Upper lobe of left lung (tissue), 6 donors: ENCODE data around the gene USH1G. TPM values are rescaled to one million over a fixed set of nuclear protein-coding genes. Genes with fewer than 3 reads are reported as not detected.
A peak's percentile ranks its signal among the peaks of the same experiment; 100 is the strongest.

Source experiments
- ATAC-seq, 2 donors: fragments of 200-7000 bp; cut with Tn5 transposase; one replicate each; pipeline ENCODE4 v1.9.1; 2022; ENCODE audit warnings: mild to moderate bottlenecking in 2 of 2, moderate library complexity in 2 of 2; ENCODE audit not compliant: low FRiP score in 2 of 2
- DNase-seq, 2 donors: peaks; one replicate each; pipeline ENCODE4 v3.0.0-alpha.2; 2019 to 2020
- H3K27ac ChIP-seq, 4 donors: fragments of 200-600 bp; sonication (generic); one replicate each; pipeline ENCODE4 v1.5.1; 2016 to 2019
- H3K27me3 ChIP-seq, 4 donors: fragments of 200-600 bp; sonication (generic); one replicate each; pipeline ENCODE4 v1.5.1; 2017 to 2019
- H3K36me3 ChIP-seq, 4 donors: fragments of 200-600 bp; sonication (generic); one replicate each; pipeline ENCODE4 v1.5.1; 2016 to 2019
- H3K4me1 ChIP-seq, 4 donors: fragments of 200-600 bp; sonication (generic); one replicate each; pipeline ENCODE4 v1.5.1; 2018 to 2019
- H3K4me3 ChIP-seq, 4 donors: fragments of 200-600 bp; sonication (generic); one replicate each; pipeline ENCODE4 v1.5.1; 2017 to 2019; ENCODE audit warnings: mild to moderate bottlenecking in 2 of 4, moderate library complexity in 1 of 4
- H3K9me3 ChIP-seq, 4 donors: fragments of 200-600 bp; sonication (generic); one replicate each; pipeline ENCODE4 v1.5.1; 2018 to 2019
- EP300 ChIP-seq, 4 donors: sonication (generic); formaldehyde crosslinking; IDR thresholded peaks; one replicate each; pipeline ENCODE4 v1.5.1; 2017; ENCODE audit warnings: antibody characterized with exemption in 4 of 4, control low read depth in 2 of 4
- POLR2A ChIP-seq, 4 donors: fragments of 450-650 bp; IDR thresholded peaks; one replicate each; pipeline ENCODE4 v1.5.1; 2016 to 2017; ENCODE audit warnings: antibody characterized with exemption in 4 of 4, mild to moderate bottlenecking in 2 of 4
- POLR2AphosphoS5 ChIP-seq, 2 donors: sonication (generic); formaldehyde crosslinking; IDR thresholded peaks; one replicate each; pipeline ENCODE4 v1.5.1; 2017; ENCODE audit warnings: antibody characterized with exemption in 2 of 2
- WGBS, 2 donors: methylation state at CpG; one replicate each; pipeline ENCODE4 v1.1.5; 2017 to 2018; 5-methylcytosine and 5-hydroxymethylcytosine counted together
- total RNA-seq, 6 donors: library from RNA; depleted of rRNA in 4 of 6; stranded (reverse); fragments of >200 nt in 4 of 6; gene quantifications; one replicate each; pipeline versions ENCODE4 v1.1.0 to v1.2.1, GENCODE V29; 2016 to 2021
- TF ChIP-seq, protein P1 (sequence below), 6 experiments: fragments of 450-650 bp in 4 of 6; fragments of 200-600 bp in 2 of 6; sonication (generic) in 2 of 6; IDR thresholded peaks; one replicate each; pipeline ENCODE4 v1.5.1; 2016 to 2019; ENCODE audit warnings: antibody characterized with exemption in 6 of 6
- donor health status: DM: no; HTN: no; CAD: no; lungs with moderate emphysema.
- donor health status: DM: no; HTN: yes; CAD: no; lungs with severe emphysema.

Gene USH1G
- total RNA-seq, 6 donors from 2014 or later, result 0.13 TPM; not detected in 5

DNA sequence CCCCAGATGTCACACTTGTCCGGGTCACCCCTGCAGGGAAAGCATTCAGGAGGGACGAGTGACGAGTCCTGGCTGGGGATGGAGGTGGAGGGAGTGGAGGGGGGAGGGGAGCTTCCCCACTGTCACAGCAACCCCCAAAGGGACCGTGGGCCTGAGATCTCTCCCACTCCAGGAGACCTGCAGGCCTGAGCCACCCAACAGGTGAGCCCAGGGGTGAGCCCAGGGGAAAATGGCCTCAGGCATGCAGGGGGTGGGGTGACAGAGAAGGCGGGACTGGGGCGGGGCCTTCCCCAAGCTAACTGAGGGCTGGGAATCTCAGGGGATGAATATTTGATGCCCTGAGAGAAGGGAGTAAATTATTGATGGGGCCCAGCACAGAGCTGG lies 2.4 kb downstream of the USH1G start:
- Histone ChIP-seq H3K36me3 (no peaks in the 10 kb centered on the region), H3K9me3 (no peaks in the 10 kb centered on the region), H3K27me3 (peaks cover 0 to 42% (median 20%) of the 10 kb centered on the region in 4 donors), H3K27ac (no peak overlapping the region), H3K4me1 (peaks cover 22 to 23% (median 22%) of the 10 kb centered on the region in 4 donors), H3K4me3 (no peak overlapping the region)
- WGBS, 2 donors, result 55 to 65% methylated on average over 5 to 6 of the region's 6 CpGs
- ATAC-seq (no peak), DNase-seq (no peak)
- no peak for TF ChIP-seq POLR2A (IDR thresholded peaks at IDR 0.05)
- TF ChIP-seq POLR2AphosphoS5 (IDR thresholded peaks at IDR 0.05), result no peak
- no peak for TF ChIP-seq EP300 (IDR thresholded peaks at IDR 0.05)
- TF ChIP-seq, protein P1, sequence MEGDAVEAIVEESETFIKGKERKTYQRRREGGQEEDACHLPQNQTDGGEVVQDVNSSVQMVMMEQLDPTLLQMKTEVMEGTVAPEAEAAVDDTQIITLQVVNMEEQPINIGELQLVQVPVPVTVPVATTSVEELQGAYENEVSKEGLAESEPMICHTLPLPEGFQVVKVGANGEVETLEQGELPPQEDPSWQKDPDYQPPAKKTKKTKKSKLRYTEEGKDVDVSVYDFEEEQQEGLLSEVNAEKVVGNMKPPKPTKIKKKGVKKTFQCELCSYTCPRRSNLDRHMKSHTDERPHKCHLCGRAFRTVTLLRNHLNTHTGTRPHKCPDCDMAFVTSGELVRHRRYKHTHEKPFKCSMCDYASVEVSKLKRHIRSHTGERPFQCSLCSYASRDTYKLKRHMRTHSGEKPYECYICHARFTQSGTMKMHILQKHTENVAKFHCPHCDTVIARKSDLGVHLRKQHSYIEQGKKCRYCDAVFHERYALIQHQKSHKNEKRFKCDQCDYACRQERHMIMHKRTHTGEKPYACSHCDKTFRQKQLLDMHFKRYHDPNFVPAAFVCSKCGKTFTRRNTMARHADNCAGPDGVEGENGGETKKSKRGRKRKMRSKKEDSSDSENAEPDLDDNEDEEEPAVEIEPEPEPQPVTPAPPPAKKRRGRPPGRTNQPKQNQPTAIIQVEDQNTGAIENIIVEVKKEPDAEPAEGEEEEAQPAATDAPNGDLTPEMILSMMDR (IDR thresholded peaks at IDR 0.05), result no peak

DNA sequence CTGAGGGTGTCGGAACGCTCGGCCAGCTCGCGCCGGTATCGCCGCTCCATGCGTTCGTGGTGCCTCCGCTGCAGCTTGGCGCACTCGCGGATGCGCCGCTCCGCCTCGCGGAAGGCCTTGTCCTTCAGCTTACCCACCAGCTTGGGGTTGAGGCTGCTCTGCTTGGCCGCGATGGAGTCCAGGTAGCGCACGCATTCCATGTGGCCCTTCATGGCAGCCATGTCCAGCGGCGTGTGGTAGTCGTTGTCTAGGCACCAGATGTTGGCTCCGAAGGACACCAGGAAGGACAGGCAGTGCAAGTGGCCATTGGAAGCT lies 2.8 kb downstream of the USH1G start:
- H3K27me3 ChIP-seq, result peaks cover 0 to 38% (median 20%) of the 10 kb centered on the region in 4 donors
- ATAC-seq, result no peak
- H3K9me3 ChIP-seq, result no peaks in the 10 kb centered on the region
- no peak for TF ChIP-seq POLR2AphosphoS5 (IDR thresholded peaks at IDR 0.05)
- no peak for TF ChIP-seq EP300 (IDR thresholded peaks at IDR 0.05)
- TF ChIP-seq, protein P1 (IDR thresholded peaks at IDR 0.05), result no peak
- TF ChIP-seq POLR2A (IDR thresholded peaks at IDR 0.05), result no peak
- no peak for DNase-seq
- H3K27ac ChIP-seq, result no peak overlapping the region
- H3K4me1 ChIP-seq, result peaks cover 22 to 23% (median 22%) of the 10 kb centered on the region in 4 donors
- H3K36me3 ChIP-seq, result no peaks in the 10 kb centered on the region
- no peak overlapping the region for H3K4me3 ChIP-seq
- 87% methylated on average over 27 of the region's 27 CpGs; no CpG with 5 or more reads in 1 of the 2 donors for WGBS, 2 donors

DNA sequence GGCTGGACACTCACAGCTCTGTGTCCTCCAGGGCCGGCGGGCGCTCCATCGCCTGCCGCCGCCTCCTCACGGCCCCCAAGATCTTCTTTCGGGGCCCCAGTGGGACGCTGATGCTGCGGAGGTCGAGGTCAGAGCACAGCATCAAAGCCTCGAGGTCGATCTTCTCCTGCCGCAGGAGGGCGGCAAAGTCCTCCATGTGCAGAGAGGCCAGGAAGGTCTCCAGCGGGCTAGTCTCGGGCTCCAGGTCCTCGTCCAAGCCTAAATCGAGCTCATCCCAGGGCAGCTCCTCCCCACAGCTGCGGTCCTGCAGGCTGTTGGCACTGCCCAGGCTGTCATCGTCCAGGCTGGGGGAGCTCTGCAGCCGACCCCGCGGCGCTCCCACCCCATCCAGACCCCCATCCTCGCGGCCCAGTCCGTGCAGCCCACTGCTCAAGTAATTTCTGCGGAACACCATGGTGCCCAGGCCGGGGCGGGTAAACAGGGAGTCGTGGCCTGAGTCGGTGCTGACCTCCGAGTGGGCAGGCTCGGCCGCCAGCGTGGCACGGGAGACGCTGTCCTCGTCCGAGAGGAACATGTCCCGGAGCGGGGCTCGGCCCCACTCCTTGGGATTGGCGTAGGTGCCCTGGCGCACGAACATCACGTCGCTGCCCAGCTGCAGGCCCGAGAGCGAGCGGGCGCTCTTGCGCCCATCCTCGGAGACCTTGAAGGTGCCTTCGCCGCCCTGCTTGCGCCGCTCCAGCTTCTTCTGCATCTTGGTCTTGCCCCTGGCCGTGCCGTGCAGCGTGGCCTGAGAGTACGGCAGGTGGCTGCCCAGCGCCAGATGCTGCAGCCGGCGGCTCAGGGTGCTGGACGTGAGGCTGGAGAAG lies 3.4 kb downstream of the USH1G start:
- Histone ChIP-seq H3K4me1 (peaks cover 20 to 21% (median 20%) of the 10 kb centered on the region in 4 donors), H3K27me3 (peaks cover 0 to 33% (median 18%) of the 10 kb centered on the region in 4 donors), H3K27ac (no peak overlapping the region), H3K36me3 (no peaks in the 10 kb centered on the region), H3K9me3 (no peaks in the 10 kb centered on the region), H3K4me3 (no peak overlapping the region)
- no peak for ATAC-seq
- TF ChIP-seq, protein P1 (IDR thresholded peaks at IDR 0.05), result no peak
- no peak for TF ChIP-seq POLR2AphosphoS5 (IDR thresholded peaks at IDR 0.05)
- TF ChIP-seq EP300 (IDR thresholded peaks at IDR 0.05), result no peak
- TF ChIP-seq POLR2A (IDR thresholded peaks at IDR 0.05), result no peak
- 74 to 81% methylated on average over 35 to 58 of the region's 67 CpGs for WGBS, 2 donors
- peak in 1 of 2 donors; percentile 84 for DNase-seq

DNA sequence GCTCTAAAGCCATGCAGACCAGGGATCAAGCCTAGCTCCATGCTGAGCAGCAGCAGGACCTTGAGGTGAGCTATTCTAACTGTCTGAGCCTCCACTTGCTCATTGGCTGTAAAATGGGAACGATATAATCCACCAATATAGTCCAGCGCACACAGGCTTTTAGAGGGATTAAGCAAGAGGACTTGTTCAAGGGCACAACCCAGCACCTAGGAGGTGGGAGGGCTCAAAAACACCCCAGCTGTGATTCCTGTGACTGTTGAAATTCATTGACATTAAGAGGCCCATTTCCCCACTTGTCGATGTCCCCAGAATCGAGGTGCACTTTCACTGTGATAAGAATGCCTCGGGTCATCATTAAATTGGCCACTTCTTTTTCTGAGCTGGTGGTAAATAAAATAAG lies 4.1 kb downstream of the USH1G start:
- 78 to 92% methylated on average over 5 of the region's 5 CpGs for WGBS, 2 donors
- peaks cover 12 to 13% (median 13%) of the 10 kb centered on the region in 4 donors for H3K4me1 ChIP-seq
- no peak overlapping the region for H3K27ac ChIP-seq
- ATAC-seq (no peak), DNase-seq (no peak)
- no peaks in the 10 kb centered on the region for H3K9me3 ChIP-seq
- H3K27me3 ChIP-seq, result peaks cover 0 to 25% (median 14%) of the 10 kb centered on the region in 4 donors
- H3K36me3 ChIP-seq, result no peaks in the 10 kb centered on the region
- TF ChIP-seq POLR2AphosphoS5 (IDR thresholded peaks at IDR 0.05) (no peak), POLR2A (IDR thresholded peaks at IDR 0.05) (no peak), EP300 (IDR thresholded peaks at IDR 0.05) (no peak)
- TF ChIP-seq, protein P1 (IDR thresholded peaks at IDR 0.05), result no peak
- no peak overlapping the region for H3K4me3 ChIP-seq
